Hepatocyte (in vitro differentiated cells): Measurements from ENCODE around the gene CTAG2.
"Not testable (repeated sequence)": the region's sequence is repeated elsewhere in the genome, so short reads cannot be mapped to it uniquely, and the experiment has no call there.

Experiments
- CTCF ChIP-seq: fragments of 200-600 bp; sonication (generic); IDR thresholded peaks from 2 replicates; pipeline ENCODE4 v1.5.1; 2016; ENCODE audit warnings: antibody characterized with exemption, mild to moderate bottlenecking; ENCODE audit not compliant: poor library complexity
- EZH2 ChIP-seq: fragments of 200-600 bp; sonication (generic); IDR thresholded peaks from 2 replicates; pipeline ENCODE4 v1.6.1; 2016; ENCODE audit warnings: antibody characterized with exemption, mild to moderate bottlenecking, borderline replicate concordance
- EZH2phosphoT487 ChIP-seq: fragments of 200-600 bp; sonication (generic); IDR thresholded peaks from one replicate; pipeline ENCODE4 v1.6.1; 2018; ENCODE audit warnings: antibody characterized with exemption, mild to moderate bottlenecking, low read depth, moderate library complexity; ENCODE audit not compliant: unreplicated experiment, severe bottlenecking

GRCh38 chrX:154620767-154621414 is 32.5 kb downstream of the CTAG2 start:
- not testable (repeated sequence) for TF ChIP-seq EZH2phosphoT487, EZH2
- TF ChIP-seq CTCF: peak; percentile 9
